K562 (cell line): ENCODE measurements around the gene NELFE. TPM values are rescaled to one million over a fixed set of nuclear protein-coding genes. Genes with fewer than 3 reads are reported as not detected.

Experiments used
- NKRF ChIP-seq: fragments of 450-650 bp; IDR thresholded peaks from 2 replicates; pipeline ENCODE4 v1.6.1; 2016; ENCODE audit warnings: borderline replicate concordance
- RBM14 ChIP-seq: fragments of 200-400 bp; formaldehyde crosslinking; IDR thresholded peaks from 2 replicates; pipeline ENCODE4 v1.6.1; 2018; ENCODE audit warnings: low read depth, mild to moderate bottlenecking, low read length, moderate library complexity, borderline replicate concordance; ENCODE audit not compliant: insufficient read depth
- RERE ChIP-seq: sonication (generic); formaldehyde crosslinking; IDR thresholded peaks from 2 replicates; pipeline ENCODE4 v1.8.0; 2023; ENCODE audit warnings: missing genetic modification reagents, mild to moderate bottlenecking, borderline replicate concordance
- ZFX ChIP-seq: sonication (generic); formaldehyde crosslinking; IDR thresholded peaks from 2 replicates; pipeline ENCODE4 v1.8.0; 2022; ENCODE audit warnings: mild to moderate bottlenecking, missing genetic modification reagents, moderate library complexity
- ZNF224 ChIP-seq: sonication (generic); formaldehyde crosslinking; IDR thresholded peaks from 2 replicates; pipeline ENCODE4 v1.8.0; 2022; ENCODE audit warnings: mild to moderate bottlenecking, missing genetic modification reagents
- polyA plus RNA-seq, 8 experiments: library from polyadenylated mRNA; depleted of rRNA in 4 of 8; stranded (reverse) in 5 of 8; unstranded in 3 of 8; fragments of >200 nt; fragmentation: Nextera tagmentation in 2 of 8; fragmentation: Illumina TruSeq in 1 of 8; extraction: Ambion mirVana in 2 of 8; extraction: Trizol in 1 of 8; gene quantifications; 2 replicates each; pipeline versions ENCODE4 v1.2.1 to v1.2.3, GENCODE V29; 2011 to 2014; ENCODE audit warnings: inconsistent platforms in 1 of 8, missing spikeins in 1 of 8
- total RNA-seq, 7 experiments: library from RNA; depleted of rRNA in 6 of 7; stranded (reverse); fragments of >200 nt in 6 of 7; fragmentation: Illumina TruSeq in 2 of 7; extraction: Trizol in 2 of 7; gene quantifications; 2 replicates each; pipeline versions ENCODE4 v1.2.1 to v1.2.3, GENCODE V29; 2011 to 2021; ENCODE audit warnings: low replicate concordance in 1 of 7
- TF ChIP-seq, protein P1 (sequence below), 2 experiments: fragments of 450-650 bp in 1 of 2; sonication (generic) in 1 of 2; formaldehyde crosslinking in 1 of 2; IDR thresholded peaks; 2 replicates each; pipeline versions ENCODE4 v1.7.1 to v1.9.0; 2016 to 2022; ENCODE audit warnings: inconsistent platforms in 1 of 2, mild to moderate bottlenecking in 1 of 2, missing genetic modification reagents in 1 of 2

Gene NELFE
- total and polyA plus RNA-seq, 9 of the 15 experiments (the other 6 are each of a cell fraction or from before 2014, with no cell fraction given) = 15.2 to 157 (median 91.5) TPM

- TF ChIP-seq, protein P1, sequence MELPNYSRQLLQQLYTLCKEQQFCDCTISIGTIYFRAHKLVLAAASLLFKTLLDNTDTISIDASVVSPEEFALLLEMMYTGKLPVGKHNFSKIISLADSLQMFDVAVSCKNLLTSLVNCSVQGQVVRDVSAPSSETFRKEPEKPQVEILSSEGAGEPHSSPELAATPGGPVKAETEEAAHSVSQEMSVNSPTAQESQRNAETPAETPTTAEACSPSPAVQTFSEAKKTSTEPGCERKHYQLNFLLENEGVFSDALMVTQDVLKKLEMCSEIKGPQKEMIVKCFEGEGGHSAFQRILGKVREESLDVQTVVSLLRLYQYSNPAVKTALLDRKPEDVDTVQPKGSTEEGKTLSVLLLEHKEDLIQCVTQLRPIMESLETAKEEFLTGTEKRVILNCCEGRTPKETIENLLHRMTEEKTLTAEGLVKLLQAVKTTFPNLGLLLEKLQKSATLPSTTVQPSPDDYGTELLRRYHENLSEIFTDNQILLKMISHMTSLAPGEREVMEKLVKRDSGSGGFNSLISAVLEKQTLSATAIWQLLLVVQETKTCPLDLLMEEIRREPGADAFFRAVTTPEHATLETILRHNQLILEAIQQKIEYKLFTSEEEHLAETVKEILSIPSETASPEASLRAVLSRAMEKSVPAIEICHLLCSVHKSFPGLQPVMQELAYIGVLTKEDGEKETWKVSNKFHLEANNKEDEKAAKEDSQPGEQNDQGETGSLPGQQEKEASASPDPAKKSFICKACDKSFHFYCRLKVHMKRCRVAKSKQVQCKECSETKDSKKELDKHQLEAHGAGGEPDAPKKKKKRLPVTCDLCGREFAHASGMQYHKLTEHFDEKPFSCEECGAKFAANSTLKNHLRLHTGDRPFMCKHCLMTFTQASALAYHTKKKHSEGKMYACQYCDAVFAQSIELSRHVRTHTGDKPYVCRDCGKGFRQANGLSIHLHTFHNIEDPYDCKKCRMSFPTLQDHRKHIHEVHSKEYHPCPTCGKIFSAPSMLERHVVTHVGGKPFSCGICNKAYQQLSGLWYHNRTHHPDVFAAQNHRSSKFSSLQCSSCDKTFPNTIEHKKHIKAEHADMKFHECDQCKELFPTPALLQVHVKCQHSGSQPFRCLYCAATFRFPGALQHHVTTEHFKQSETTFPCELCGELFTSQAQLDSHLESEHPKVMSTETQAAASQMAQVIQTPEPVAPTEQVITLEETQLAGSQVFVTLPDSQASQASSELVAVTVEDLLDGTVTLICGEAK (IDR thresholded peaks at IDR 0.05) = no peak
- TF ChIP-seq, protein P1 (CRISPR knock-in tag; IDR thresholded peaks at IDR 0.05) = no peak
- TF ChIP-seq ZNF224 (CRISPR knock-in tag) (no peak), RERE (CRISPR knock-in tag) (0 out of 2 replicates have a peak, but pooled peaks have one; percentile 47), NKRF (0 out of 2 replicates have a peak, but pooled peaks have one; percentile 40), RBM14 (no peak), ZFX (CRISPR knock-in tag) (peak; percentile 30; the same call in 1 of the 2 replicates)
These were observed 14.1 kb upstream of the NELFE start (continued) for GRCh38 chr6:31972709-31973350.
